ENCODE results near the gene FGD6.

DNA sequence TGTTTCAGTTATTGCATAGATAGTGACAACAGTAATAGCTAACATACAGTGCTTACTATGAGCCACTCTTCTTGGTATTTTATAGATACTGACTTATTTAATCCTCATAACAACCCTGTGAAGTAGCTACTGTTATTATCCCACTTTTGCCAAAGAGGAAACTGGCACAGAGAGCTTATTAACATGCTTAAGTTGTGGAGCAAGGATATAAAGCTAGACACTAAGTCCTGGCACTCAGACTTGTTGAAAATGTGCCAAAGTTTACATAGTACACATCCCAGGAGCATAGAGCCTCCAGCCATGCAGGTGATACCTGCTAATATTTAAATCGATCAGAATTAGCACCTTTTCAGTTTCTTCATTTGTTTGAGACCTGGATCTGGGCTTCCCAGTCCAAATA is 42.1 kb upstream of the FGD6 start:
- TF ChIP-seq, protein P1, sequence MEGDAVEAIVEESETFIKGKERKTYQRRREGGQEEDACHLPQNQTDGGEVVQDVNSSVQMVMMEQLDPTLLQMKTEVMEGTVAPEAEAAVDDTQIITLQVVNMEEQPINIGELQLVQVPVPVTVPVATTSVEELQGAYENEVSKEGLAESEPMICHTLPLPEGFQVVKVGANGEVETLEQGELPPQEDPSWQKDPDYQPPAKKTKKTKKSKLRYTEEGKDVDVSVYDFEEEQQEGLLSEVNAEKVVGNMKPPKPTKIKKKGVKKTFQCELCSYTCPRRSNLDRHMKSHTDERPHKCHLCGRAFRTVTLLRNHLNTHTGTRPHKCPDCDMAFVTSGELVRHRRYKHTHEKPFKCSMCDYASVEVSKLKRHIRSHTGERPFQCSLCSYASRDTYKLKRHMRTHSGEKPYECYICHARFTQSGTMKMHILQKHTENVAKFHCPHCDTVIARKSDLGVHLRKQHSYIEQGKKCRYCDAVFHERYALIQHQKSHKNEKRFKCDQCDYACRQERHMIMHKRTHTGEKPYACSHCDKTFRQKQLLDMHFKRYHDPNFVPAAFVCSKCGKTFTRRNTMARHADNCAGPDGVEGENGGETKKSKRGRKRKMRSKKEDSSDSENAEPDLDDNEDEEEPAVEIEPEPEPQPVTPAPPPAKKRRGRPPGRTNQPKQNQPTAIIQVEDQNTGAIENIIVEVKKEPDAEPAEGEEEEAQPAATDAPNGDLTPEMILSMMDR (optimal IDR thresholded peaks at IDR 0.05 in 1 of 3, IDR thresholded peaks at IDR 0.05 in 1 of 3, conservative IDR thresholded peaks at IDR 0.05 in 1 of 3; ENCODE audit: extremely low read depth in 1 of 3, insufficient read depth in 2 of 3, low read length in 3 of 3), result no peak
- no peak for TF ChIP-seq EZH2 (IDR thresholded peaks at IDR 0.05; ENCODE audit: low read length)

Measured in keratinocyte (primary cell).